Subcutaneous adipose tissue (tissue), 4 donors: Measurements from ENCODE around the gene PALM3. TPM values are rescaled to one million over a fixed set of nuclear protein-coding genes. Genes with fewer than 3 reads are reported as not detected.

ENCODE experiments used
- CTCF ChIP-seq: fragments of 450-650 bp; IDR thresholded peaks from one replicate; pipeline ENCODE4 v1.5.1; 2016; ENCODE audit warnings: low read depth, mild to moderate bottlenecking, control low read depth, antibody characterized with exemption, moderate library complexity
- total RNA-seq, 4 donors: library from RNA; depleted of rRNA; stranded (reverse); fragments of >200 nt; gene quantifications; one replicate each; pipeline ENCODE4 v1.1.0, GENCODE V29; 2016

Gene PALM3
- not detected for total RNA-seq

GRCh38 chr19:14061751-14062557 is at the start of gene PALM3:
PALM3 (minus strand) TSS chr19:14062076; CDS start chr19:14061980, 96 bp downstream.
- no peak for TF ChIP-seq CTCF

GRCh38 chr19:14111486-14111885 is 49.6 kb upstream of the PALM3 start:
- no peak for TF ChIP-seq CTCF

GRCh38 chr19:14110650-14111049 is 48.8 kb upstream of the PALM3 start:
- TF ChIP-seq CTCF, result no peak

- TF ChIP-seq CTCF, result no peak
These were observed 45.9 kb upstream of the PALM3 start for GRCh38 chr19:14107581-14108461.

GRCh38 chr19:14106840-14107239 is 45.0 kb upstream of the PALM3 start:
- TF ChIP-seq CTCF, result no peak

- TF ChIP-seq CTCF, result no peak
These were observed 43.8 kb upstream of the PALM3 start for GRCh38 chr19:14105680-14106079.

- TF ChIP-seq CTCF, result no peak
These were observed 41.4 kb upstream of the PALM3 start for GRCh38 chr19:14103310-14103709.
